Measurements from ENCODE around the gene XKR8.

The XKR8 gene, protein sequence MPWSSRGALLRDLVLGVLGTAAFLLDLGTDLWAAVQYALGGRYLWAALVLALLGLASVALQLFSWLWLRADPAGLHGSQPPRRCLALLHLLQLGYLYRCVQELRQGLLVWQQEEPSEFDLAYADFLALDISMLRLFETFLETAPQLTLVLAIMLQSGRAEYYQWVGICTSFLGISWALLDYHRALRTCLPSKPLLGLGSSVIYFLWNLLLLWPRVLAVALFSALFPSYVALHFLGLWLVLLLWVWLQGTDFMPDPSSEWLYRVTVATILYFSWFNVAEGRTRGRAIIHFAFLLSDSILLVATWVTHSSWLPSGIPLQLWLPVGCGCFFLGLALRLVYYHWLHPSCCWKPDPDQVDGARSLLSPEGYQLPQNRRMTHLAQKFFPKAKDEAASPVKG

DNA sequence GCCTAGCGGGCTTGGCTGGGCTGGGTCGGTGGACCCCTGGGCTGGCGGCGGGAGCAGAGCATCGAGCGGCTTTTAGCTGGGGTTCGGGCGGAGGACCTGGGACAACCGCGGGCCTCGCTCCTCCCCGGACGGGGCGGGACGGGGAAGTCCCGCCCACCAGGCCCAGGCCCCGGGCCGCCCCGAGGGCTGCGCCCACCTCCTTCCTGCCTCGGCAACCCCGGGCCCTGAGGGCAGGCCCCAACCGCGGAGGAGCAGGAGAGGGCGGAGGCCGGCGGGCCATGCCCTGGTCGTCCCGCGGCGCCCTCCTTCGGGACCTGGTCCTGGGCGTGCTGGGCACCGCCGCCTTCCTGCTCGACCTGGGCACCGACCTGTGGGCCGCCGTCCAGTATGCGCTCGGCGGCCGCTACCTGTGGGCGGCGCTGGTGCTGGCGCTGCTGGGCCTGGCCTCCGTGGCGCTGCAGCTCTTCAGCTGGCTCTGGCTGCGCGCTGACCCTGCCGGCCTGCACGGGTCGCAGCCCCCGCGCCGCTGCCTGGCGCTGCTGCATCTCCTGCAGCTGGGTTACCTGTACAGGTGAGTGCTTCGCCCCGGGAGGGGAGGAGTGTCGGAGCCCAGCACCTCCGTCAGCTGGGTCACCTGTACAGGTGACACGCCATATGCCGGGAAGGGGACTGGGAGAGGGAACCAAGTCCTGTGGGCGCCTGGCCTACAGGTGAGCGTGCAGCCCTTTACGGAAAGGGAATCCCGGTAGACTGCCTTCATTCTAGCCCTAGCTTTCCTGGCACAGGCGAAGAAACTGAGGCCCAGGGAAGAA is at the start of gene XKR8:
Gene XKR8 (plus strand): TSS at position 182 of the 812 bp plus-strand sequence. CDS start 97 bp downstream, at position 279.
- DNase-seq (ENCODE audit: low read depth in 2 of 2), result peak; percentile 77 to 82

DNA sequence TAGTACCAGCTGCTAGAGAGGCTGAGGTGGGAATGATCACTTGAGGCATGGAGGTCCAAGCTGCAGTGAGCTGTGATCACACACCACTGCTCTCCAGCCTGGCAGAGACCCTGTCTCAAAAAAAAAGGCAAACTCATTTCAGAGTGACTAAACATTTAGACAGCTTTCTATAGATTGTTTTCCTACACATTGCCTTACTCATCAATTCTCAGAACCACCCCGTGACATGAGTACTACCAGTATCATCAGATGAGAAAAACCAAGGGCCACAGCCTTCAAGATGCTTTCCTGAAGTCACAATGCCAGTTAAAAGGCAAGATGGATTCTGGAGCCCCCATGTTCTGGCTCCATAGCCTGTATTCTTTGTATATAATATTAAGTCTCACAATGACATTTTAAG is 47.3 kb upstream of the XKR8 start:
- no peak for DNase-seq (ENCODE audit: low read depth in 2 of 2)

DNA sequence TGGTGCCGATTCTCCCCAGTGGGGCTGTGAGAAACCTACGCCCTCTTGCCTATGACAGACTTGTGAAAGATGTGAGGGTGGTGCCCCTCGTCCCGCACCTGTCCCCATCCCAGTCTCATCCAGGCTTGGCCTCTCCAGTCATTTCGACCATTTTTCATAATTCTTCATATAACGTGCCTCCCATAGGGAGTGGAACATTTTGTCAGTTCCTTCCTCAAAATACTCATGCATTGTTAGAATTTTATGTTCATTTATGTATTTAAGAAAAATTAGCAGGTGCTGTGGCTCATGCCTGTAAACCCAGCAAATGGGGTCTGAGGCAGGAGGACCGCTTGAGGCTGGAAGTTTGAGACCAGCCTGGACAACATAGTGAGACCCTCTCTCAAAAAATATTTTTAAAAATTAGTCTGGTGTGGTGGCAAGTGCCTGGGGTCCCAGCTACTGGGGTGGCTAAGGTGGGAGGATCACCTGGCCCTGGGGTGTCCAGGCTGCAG is 44.6 kb upstream of the XKR8 start:
- DNase-seq (ENCODE audit: low read depth in 2 of 2), result no peak

DNA sequence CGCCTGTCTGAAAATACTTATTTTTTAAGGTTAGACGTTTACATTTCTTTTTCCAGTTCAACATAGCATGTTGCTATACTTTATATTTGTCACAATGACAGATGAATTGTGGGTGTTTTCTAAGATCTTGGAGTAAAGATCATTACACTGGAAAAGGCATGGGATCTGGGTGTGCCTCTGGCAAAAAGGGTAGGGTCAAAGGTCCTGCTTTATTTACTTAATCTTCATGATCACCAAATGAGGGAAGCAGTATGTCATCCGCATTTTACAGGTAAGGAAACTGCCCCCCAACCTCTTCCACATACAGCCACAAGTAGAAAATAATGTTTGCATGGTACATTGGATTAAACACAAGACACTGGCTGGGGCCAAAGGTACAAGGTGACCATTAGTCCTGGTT is 37.5 kb upstream of the XKR8 start:
- DNase-seq (ENCODE audit: low read depth in 2 of 2), result no peak

DNA sequence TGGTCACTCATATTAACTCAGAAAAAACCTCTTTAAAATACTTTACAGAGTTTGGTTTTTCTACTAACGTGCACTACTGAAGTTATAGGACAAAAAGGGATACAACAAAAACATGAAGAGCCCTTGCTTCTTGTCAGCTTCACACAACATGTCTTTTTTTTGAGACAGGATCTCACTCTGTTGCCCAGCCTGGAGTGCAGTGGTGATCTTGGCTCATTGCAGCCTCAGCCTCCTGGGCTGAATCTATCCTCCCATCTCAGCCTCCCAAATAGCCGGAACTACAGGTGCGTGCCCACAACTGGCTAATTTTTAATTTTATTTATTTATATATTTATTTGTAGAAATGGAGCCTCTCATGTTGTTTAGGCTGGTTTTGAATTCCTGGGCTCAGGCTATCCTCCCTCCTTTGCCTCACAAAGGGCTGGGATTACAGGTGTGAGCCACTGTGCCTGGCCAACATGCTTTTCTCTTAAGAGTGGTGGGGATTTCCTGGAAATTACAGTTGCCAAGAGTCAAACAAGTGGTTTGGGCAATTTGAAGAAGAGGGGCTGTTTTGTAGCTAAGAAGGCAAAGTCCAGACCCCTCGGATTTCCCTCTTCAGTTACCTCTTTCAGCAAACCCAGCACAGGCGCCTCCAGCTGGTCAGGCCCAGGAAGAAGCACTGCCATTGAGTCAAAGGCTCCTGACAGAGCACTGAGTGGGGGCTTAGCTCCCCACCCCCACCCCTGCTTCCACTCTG is 31.4 kb upstream of the XKR8 start:
- DNase-seq (ENCODE audit: low read depth in 2 of 2), result no peak

DNA sequence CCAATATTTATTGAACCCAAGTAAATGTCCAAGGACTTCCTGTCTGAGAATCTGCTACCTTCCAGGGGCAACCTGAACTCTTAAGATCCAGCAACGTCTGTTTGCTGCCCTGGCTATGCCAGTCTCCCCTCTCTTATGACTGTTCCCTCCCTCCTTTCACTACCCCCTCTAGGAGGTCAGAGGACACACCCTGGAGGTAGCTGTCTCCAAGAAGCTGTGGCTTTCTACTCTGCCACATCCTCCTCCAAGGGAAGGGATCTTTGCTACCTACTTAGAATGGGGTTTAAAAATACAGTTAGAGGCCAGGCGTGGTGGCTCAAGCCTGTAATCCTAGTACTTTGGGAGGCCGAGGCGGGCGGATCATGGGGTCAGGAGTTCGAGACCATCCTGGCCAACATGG is 28.6 kb upstream of the XKR8 start:
- no peak for DNase-seq (ENCODE audit: low read depth in 2 of 2)

DNA sequence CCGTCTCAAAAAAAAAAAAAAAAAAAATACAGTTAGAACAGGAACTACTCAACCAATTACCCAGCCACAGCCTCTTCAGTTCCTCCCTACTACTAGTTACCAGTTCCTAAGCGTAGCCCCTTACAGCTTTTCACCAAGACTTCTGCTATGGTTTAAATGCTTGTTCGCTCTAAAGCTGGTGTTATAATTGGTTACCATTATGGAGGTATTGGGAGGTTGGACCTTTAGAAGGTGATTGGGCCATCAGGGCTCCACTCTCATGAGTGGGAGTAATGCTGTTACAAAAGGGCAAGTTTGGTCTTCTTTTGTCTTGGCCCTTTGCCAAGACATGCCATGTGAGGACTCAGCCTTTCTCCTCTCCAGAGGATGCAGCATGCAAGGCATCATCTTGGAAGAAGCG is 28.0 kb upstream of the XKR8 start:
- DNase-seq (ENCODE audit: low read depth in 2 of 2), result no peak

DNA sequence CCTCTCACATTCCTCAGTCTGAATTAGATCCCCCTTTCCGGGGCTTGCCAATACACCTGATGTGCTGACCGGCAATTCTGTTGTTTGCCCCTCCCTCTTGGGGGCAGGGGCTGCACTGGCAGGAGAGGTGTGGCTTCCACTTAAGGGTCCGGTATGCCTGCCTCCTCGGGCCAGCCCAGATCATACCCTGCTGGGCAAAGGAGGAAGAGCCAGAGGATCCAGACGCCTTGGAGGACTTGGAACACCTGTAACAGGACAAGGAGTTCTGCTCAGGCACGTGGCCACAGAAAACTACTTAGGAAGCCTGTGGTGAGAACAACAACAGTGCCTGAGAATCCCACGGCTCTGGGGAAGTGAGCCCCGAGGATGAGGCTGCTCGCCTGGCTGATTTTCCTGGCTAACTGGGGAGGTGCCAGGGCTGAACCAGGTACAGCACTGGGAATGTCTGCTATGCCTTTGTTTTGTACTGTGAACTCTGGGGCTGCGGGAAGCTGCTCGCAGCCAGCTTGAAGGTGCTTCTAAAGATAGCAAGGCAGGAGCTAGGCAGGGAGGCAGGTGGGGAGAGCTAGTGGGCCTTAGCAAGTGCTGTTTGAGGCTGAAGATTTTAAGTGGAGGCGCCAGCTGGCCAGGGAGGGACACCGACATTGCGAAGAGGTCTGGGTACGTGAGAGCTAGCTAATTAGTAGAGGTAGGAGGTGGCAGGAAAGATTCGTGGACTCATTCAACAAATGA is 24.8 kb upstream of the XKR8 start, which contains the start of gene SMPDL3B:
Gene SMPDL3B (plus strand): TSS at position 183 of the 732 bp plus-strand sequence. CDS start 184 bp downstream, at position 367.
- DNase-seq (ENCODE audit: low read depth in 2 of 2), result no peak

DNA sequence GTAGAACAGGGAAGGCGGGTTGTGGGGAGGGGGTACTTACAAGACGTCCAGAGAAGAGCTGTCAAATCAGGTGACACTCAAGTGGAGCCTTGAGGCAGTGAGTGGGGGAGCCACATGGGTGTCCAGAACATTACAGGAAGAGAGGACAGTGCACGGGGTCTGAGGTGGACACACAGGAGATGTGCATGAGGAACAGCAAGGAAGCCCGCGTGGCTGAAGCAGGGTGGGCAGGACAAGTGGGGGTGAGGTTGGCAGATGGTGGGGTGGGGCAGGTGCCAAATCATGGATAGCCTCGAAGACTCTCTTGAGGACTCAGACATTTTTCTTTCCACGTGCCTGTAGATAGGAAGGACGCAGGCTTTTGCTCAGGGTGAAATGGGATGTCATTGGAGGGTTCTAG is 24.1 kb upstream of the XKR8 start:
- no peak for DNase-seq (ENCODE audit: low read depth in 2 of 2)

DNA sequence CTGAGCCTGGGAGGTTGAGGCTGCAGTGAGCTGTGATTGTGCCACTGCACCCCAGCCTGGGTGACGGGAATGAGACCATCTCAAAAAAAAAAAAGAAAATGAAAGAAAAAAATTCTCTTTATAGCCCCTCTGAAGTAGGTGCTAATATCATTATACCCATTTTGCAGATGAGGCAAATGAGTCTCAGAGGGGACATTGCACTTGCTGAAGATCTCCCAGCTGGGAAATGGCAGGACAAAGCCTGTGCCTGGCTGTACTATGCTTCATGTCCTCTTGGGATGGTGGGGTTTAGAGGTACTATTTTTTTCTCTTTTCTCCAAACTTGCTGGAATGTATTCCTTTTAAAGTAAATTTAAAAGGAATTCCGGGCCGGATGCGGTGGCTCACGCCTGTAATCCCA is 23.4 kb upstream of the XKR8 start:
- no peak for DNase-seq (ENCODE audit: low read depth in 2 of 2)

DNA sequence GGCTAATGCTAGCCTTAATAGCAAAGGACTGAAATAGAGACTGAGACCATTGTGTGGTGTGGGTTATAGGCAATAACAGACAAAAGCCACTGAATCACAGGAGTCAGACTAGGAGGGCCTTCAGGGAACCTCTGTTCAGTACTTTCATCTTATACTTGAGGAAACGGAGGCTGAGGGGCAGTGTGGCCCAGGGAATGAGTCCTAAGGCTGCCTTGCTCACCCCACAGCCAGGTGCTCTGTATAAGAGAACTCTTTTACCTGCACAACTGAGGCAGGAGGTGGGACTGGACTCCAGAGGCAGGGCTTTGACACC is 22.3 kb upstream of the XKR8 start:
- DNase-seq (ENCODE audit: low read depth in 2 of 2), result no peak

DNA sequence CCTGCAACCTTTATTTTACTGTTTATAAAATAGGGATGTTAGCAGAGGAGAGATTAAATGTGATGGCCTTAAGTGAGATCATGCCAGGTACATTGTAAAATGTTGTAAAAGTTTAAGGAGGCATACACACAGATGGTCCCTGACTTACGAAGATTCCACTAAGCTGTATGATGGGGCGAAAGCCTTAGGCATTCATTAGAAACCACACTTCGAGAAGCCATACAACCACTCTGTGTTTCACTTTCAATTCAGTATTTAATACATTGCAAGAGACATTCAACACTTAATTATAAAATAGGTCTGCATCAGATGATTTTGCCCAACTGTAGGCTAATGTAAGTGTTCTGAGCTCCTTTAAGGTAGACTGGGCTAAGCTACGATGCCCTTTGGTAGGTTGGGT is 21.3 kb upstream of the XKR8 start:
- DNase-seq (ENCODE audit: low read depth in 2 of 2), result no peak

DNA sequence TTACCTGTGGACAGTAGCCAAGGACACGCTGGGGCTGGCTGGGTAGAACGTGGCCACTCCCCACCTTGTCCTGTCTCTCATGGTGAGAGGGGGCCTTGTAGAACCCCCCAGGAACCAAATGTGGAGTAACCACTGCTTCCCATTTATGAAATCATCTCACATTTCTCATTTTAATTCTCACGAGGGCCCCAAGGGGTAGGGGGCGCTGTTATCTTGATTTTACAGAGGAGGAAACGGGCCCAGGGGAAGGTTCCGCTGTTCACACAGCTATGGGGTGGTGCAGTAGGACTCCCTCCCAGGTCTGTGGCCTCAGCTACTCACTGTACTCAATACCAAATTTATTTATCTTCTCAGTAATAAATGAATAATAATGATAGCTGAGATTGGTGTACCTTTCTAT is 19.5 kb upstream of the XKR8 start:
- DNase-seq (ENCODE audit: low read depth in 2 of 2), result peak; percentile 36 to 41

DNA sequence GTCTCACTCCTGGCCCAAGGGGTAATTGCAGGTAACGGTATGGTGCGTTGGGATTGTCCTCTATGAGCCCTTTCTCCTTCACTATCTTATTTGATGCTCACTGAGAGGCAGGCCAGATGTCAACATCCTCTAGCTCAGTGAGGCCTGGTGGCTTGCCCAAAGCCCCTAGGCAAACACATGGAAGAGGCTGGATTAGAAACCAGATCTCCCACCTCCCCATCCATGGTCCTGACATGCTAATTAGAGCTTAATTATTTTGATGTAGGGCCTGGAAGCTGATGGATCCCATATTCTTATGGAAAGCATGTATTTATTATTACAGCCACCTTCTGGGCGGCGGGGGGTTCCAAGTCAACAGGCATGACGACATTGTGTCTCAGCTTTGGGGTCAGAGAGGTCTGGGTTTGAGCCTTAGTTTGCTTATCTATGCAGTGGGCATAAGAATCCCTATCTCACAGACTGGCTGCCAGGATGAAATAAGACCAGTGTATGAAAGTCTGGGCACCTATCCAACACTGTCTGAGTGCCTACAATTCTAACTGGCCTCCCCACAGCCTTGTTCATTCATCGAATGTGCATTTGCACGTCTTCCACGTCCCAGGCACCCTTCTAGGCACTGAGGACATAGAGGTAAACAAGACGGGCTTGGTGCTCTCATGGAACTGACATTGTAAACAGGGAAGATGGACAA is 18.8 kb upstream of the XKR8 start:
- no peak for DNase-seq (ENCODE audit: low read depth in 2 of 2)

DNA sequence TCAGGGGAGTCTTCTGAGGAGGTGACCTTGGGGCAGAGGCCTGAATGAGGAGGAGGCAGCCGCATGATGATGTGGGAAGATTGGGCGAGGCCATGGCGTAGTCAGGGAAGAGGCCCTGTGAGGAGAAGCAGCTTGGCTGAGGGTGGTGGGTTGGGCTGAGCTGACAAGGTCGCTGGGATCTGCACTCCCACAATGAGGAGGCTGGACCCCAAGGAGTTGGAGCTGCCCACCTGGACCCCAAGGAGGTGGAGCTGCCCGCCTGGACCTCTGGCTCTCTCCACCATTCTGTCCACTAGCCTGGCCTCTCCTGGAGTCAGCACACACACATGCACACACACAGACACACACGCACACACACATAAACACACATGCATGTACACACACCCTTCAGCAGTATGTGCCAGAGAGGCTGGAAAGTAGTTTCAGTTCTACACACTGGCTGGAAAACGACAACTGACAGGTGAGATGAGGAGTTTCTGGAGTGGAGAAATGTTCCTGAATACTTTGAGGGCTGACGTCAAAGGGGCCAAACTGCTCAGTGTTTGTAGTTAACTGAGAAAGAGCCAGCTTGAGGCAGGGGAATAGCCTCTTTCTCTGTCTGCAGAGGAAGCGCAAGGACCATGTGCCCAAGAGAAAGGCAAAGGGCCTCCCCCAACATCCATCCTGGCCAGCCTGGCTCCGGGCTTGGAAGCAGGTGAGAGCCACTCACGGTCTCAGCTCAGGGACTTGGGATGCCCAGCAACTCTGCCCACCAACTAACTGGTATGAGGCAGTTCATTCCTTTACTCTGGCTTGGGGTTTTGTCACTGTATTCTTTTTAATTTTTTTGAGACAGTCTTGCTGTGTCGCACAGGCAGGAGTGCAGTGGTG is 17.9 kb upstream of the XKR8 start:
- no peak for DNase-seq (ENCODE audit: low read depth in 2 of 2)

DNA sequence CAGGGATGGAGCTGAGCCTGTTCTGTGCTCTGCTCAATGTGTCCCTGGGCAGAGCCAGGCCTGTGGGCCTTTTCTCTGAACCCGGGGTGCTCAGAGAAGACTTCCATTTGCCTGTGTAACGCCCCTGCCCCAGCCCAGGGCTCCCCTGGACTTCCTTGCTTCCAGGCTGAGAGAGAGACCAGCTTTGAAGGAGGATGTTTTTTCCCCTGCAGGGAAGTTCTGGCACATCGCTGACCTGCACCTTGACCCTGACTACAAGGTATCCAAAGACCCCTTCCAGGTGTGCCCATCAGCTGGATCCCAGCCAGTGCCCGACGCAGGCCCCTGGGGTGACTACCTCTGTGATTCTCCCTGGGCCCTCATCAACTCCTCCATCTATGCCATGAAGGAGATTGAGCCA is 14.8 kb upstream of the XKR8 start:
- no peak for DNase-seq (ENCODE audit: low read depth in 2 of 2)

DNA sequence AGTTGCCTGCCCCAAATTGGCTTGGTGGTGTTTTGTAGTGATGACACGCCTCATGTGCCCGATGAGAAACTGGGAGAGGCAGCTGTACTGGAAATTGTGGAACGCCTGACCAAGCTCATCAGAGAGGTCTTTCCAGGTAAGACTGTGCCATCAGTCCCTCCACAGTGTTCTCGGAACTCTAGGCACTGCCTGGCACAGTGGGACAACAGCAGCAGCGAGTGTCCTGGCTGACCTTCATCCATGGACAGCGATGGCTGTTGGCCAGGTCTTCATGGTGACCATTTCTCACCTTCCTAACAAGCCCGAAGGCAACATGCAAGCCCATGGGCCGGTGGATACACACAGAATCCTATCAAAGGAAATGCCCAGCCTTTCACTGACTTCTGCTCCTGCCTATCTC is 10.7 kb upstream of the XKR8 start:
- no peak for DNase-seq (ENCODE audit: low read depth in 2 of 2)

DNA sequence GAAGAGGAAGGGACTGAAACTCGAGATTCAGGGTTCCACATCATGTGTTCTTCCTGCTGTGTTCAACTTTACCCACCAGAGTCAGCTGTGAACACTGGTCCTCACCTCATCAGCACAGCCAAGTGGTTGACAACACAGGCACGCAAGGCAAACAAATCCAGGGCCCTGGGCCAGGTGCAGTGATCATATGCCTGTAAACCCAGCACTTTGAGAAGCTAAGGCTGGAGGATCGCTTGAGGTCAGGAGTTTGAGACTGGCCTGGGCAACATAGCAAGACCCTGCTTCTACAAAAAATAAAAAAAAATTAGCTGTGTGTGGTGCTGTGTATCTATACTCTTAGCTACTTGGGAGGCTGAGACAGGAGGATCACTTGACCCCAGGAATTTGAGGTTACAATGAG is 8.4 kb upstream of the XKR8 start:
- no peak for DNase-seq (ENCODE audit: low read depth in 2 of 2)

DNA sequence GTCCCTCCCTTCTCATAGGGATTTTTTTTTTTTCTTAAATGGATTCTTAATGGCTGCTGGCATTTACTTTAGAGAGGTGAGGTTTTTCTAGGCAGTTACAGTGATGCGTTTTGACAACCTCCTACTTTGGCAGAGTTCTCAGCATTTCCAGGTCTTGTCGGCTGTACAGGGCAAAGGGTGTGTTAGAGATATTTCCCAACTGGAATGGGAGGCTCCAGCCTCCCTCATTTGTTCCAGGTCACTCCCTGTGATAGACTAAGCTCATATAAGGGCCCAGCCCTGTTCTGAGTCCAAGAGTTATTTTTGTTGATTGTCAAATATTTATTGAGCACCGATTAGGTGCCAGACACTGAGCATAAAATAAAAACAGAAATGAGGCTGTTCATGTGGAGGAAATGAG is 7.6 kb upstream of the XKR8 start:
- DNase-seq (ENCODE audit: low read depth in 2 of 2), result no peak

DNA sequence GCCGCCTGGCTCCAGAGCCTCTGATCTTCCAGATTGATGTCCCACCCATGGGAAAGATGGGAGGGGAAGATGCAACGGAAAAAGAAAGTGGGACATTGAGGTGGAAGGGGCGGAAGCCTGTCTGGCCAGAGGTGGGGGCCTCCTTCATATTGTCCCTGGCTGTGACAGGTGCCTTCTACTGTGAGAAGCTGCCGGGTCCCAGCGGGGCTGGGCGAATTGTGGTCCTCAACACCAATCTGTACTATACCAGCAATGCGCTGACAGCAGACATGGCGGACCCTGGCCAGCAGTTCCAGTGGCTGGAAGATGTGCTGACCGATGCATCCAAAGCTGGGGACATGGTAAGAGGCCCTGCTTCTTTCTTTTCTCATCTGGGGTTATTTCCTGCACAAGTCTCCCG is 5.6 kb upstream of the XKR8 start:
- no peak for DNase-seq (ENCODE audit: low read depth in 2 of 2)
